ENCODE results near the gene MIEF1.

Gene MIEF1

DNA sequence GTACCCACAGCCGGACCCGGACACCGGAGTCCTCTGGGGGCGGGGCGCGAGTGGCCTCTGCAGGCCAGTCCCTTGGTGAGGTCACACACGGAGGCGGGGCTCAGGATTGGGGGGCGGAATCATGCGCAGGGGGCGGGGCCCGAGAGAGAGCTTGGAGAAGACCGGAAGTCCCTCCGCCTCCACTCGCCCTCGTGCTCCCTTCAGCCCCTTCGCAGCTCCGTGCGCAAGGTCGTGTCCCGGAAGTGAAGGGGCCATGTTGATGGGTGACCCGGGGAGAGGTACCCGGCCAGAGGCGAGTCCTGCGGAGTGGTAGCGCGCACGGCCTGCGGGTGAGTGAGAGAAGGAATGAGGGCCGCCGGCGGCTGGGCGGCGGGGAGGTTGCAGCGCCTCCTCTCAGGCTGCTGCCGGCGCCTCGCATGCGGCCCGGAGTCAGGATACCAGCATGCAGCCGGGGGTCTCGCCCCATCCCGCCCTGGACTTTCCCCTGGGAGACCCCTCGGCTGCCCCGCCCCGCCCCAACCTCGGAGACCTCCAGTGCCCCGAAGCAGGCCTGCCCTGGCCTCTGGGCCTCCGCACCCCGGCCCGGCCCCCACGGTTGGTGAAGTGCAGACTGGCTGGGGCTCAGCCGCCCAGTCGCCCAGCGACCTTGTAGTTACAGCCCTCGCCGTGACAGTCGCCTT, at the start of gene MIEF1:
Gene MIEF1, plus strand, starts transcription at position 182 of the 680 bp plus-strand sequence. CDS start 9,005 bp downstream, outside the sequence.
- DNase-seq (ENCODE audit: low read depth in 3 of 3): peak; percentile 88 to 94 (median 88)

DNA sequence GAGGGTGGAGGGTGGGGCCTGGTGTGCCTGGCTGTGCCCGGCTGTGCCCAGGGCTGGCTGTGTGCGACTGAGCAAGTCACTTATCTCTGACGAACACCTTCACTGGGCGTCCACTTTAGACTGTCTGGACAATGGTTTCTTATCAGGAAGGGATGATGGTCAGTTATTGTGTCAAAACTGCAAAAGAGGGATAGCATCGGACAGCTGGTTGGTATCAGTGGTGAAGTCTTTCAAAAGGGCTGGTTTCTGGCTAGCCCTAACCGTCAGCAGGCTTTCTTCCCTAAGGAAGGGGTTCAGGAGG, 49.4 kb upstream of the MIEF1 start:
- no peak for DNase-seq (ENCODE audit: low read depth in 3 of 3)

DNA sequence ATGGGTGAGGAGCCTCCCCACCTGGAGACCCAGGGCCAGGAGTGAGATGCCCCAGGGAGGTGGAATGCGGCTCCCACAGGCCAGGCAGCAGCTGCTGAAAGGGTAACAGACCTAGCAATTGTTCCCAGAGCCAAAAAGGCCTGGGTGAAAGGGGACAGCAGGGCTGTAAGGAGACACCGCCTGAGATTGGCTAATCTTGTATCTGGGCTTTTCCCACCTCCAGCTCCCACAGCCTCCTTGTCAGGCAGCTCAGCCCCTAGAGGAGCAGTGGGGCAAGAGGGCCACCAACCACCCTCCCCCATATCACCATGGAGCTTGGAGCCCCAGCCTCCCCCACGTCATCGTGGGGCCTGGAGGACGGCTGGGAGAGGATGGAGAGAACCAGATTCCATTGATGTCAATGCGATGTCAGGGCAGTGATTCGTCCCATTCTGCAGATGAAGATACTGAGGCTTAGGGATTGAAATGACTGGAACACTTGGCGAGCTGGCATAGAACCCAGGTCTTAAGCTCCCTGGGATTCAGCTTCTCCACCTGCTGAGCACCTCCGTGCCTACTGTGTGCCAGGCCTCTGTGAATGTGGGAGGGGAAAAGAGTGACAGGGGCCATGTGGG, 48.2 kb upstream of the MIEF1 start:
- DNase-seq (ENCODE audit: low read depth in 3 of 3): no peak

DNA sequence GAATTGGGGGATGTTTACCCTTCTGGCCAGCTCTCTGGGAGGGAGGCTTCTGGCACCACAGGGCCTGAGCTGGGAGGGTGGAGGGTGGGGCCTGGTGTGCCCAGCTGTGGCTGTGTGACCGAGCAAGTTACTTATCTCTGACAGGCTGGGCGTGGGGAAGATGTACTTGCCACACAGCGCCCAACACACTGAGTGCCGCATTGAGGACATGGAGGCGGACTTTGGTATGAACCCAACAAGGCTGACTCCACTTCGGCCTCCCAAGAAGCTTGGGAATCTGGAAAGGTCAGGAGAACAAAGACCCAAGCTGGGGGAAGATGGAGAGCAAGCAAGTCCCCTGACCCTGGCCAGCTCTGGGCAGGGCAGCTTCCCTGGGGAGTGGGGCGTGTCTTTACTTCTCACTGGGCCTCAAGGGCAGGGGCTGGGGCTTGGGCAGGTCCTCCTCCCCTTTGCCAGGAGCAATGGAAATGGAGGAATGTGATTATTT, 47.7 kb upstream of the MIEF1 start:
- DNase-seq (ENCODE audit: low read depth in 3 of 3): no peak

DNA sequence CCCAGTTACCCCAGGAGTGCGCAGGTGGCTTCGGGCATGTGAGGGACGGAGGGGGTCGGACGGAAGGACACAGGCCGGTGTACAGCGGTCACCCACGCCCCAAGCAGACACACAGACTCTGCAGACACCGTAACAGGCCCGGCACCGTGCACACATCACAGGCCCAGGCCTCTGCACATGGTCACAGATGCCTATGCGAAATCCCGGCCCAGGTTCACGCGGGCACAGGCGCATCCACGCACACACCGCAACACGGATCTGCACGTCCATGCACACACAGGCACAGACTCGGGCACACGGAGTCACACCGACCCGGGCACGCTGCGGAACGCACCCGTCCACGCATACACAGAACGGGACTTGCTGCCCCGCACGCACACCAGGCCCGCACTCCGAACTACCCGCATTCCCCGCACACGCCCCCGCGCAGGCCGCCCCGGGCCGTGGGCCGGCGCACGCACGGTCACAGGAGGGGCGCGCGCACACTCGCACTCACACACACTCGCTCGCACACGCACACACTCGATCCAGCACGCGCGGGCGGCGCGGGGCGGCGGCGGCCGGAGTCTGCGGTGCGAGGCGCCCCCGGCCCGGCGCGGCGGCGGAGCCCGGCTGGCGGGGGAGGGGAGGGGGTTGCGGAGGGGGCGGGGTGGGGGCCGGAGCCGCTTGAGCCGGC, 45.4 kb upstream of the MIEF1 start, which contains the start of gene MGAT3:
Gene MGAT3, plus strand, starts transcription at position 491 of the 676 bp plus-strand sequence. CDS start 30,336 bp downstream, outside the sequence.
- DNase-seq (ENCODE audit: low read depth in 3 of 3): no peak

DNA sequence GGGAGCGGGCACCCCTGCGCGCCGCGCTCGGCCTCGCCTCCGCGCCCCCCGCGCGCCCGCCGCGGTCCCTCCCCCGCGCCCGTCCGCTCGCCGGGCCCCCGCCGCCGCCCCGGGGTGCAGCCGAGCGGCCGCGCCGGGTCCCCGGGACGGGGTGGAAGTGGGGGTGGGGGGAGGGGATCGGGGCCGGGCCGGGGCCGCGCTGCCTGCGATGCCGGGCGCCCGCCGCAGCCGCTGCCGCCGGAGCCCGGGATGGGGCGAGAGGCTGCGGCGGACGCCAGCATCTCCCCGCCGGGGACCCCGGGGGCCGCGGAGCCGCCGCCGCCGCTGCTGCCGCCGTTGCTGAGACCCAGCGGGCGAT, 44.9 kb upstream of the MIEF1 start:
- no peak for DNase-seq (ENCODE audit: low read depth in 3 of 3)

DNA sequence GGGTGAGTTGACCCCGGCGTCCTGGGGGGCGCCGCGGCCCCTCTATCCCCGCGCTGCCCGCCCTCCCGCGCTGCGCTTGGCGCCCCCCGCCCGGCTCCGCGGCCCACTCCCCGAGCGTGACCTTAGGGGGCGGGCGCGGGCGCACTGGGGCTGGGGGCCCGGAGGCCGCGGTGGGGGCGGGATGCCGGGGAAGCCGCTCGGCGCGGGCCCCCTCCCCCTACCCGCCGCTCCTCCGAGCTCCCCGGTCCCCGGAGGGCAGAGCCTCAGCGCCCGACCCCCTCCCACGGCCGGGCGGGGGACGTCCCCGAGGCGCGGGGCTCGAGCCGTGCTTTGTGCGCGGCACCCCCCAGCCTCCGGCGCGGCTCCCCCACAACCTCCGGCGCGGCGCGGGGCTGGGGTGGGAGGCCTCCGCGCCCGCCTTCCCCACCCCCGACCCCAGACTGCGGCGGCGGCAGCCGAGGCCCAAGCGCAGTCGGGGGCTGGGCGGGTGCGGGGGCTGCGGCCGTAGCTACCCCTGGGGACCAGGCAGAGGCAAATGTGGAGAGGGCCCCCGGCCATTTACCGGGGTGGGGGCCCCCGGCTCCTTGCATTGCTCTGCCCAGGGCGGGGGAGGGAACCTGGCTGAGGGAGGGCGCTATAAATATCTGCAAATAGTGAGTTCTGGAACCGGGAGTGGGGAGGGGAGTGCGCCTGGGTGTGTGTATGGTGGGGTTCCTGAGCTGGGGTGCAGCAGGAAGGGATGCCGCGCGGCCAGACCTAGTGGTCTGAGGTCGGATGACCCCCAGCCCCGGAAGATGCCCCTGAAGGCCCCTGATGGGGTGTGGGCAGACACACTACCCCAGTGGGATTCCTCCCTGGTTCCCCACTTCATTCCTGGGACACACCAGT, 44.3 kb upstream of the MIEF1 start:
- DNase-seq (ENCODE audit: low read depth in 3 of 3): no peak

DNA sequence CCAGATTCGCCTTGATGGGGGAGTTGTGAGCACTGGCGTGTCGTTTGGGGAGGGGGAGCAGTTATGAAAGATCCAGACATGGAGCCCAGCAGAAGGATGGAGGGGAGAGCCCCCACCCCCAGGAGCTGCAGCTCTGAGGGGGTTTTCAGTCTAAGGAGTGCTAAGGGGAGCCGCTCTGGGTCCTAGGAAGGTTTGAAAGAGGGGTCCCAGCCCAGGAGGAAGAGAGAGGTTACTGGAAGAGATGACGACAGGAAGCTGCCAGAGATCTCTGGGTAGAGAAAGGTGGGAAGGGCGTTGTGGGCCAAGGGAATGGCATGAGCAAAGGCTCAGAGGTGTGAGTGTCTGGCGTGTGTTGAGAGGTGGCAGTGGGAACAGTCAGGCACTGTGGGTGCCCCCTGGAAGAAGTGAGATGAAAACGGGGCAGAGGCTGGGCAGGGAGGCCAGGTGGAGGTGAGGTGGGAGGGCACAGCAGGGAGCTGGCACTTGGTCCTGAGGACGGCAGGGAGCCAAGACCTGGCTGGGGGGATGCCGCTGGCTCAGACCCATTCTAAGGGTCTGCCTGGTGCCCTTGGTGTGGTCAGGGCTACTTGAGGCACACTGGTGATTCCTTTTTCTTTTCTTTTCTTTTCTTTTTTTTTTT, 43.5 kb upstream of the MIEF1 start:
- no peak for DNase-seq (ENCODE audit: low read depth in 3 of 3)

DNA sequence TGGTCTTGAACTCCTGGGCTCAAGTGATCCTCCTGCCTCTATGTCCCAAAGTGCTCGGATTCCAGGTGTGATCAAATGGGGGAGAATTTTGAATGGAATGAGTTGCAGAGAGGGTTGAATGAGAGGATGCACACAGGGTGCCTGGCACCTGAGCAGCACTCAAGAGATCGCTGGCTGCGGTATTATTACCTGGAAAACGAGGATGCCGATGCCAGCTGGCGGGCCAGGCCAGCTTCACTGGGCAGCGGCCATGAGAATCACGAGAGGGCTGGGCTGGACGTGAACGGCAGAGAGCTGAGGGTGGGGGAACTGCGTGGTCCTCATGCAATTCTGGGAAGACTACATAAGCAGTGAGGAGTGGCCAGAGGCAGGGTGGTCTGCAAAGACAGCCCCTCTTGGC, 42.4 kb upstream of the MIEF1 start:
- DNase-seq (ENCODE audit: low read depth in 3 of 3): no peak

DNA sequence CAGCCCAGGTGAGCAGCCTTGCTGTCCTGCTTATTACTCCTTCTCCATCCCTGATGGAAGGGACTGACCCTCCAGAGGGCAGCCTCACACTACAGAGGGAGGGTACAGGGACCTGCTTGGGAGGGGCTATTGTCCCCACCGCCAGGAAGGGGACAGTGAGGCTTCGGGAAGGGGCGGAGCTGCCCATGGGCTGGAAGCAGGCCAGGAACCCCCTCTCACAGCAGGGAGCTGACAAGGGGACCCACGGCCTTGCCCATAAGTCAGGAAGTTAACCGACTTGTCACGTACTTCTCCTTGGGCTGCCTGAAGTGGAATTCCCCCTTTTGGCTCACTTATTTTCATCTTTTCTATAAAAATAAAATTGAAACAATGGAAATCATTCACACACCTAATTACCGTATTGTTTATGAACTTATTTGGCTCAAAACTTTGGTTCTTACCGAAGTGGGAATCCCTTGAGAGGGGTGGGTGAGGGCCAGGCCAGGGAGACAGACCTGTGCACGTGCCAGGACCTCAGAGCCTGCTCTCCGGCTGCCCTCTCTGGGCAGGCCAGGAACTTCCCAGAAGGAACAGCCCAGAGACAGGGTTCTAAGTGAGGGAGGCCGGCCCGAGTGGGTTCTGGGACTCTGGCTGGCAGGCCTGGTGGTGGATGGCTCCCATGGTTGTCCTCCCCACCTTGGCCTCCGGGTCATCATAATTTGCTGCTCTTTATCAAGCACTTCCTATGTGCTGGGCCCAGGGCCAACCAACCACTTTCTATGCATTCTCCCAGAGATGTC, 39.5 kb upstream of the MIEF1 start:
- DNase-seq (ENCODE audit: low read depth in 3 of 3): no peak

DNA sequence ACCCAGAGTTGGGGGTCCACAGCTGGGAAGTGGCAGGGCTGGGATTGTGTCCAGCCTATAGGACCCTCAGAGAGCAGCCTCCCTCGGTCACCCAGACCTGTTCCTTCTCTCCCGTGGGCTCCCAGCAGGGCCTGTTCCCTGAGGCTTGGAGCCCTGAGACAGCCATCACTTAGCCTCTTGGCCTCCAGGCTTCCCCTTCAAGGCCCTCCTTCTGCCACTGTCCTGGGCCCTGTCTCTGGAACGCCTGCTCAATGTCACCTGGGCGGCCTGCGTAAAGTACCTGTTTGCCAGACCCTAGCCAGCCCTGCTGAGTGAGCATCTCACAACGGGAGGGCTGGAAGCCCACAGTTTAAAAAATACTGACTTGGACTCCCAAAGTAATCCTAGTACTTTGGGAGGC, 38.8 kb upstream of the MIEF1 start:
- no peak for DNase-seq (ENCODE audit: low read depth in 3 of 3)

DNA sequence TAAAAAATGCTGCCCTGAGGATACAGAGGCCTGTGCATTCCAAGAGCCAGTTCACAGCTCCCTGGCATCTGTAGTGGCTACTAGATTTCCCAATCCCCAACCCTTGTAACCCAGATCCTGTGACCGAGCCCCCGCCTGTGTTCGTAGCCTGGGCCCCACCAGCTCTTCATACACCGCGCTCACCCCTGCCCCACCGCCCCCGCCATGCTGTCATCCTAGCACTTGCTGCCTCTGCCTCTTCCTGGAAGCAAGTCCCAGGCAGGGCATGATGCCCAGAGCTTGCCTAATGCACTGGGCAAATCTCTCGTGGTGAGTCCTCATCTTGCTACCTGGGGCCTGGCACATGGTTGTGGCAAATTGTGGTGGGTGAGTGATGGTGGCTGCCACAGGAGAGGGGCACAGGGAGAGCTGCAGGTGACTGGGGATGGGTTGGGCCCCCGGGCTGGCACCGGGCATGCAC, 38.1 kb upstream of the MIEF1 start:
- no peak for DNase-seq (ENCODE audit: low read depth in 3 of 3)

DNA sequence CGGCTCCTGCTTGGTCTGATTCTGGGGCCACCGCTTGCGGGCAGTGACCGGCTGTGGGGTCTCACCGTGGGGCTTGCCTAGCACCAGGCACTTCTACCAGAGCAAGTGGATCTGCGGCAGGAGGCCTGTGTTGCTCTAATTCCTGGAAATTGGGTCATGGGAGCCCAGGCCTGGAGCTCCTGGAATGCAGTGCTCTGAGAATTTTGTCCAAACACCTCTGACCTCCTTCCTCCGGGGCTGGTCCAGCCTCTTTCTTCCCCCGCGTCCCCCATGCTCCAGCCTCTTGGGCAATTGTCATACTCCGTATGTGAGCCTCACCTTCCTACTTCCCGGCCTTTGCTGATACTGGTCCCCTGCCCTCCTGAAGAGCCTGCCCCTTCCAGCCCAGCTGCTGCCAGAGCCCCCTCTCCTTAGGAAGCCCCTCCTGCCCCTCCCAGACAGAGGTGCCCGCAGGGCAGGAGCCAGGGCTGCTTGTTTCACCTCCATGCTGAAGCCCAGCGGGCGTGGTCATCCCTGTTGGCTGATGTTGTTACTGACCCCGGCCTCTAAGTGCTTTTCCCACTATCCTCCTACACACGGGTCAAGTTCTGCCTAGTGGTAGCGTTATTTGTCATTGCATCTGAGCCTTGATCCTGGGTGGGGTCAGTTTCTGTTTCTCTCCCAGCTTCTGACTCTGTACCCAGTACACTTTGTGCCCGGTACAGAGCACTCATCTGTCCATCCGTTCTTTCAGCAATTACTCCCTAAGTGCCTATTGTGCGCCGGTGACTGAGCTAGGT, 35.7 kb upstream of the MIEF1 start:
- DNase-seq (ENCODE audit: low read depth in 3 of 3): no peak

DNA sequence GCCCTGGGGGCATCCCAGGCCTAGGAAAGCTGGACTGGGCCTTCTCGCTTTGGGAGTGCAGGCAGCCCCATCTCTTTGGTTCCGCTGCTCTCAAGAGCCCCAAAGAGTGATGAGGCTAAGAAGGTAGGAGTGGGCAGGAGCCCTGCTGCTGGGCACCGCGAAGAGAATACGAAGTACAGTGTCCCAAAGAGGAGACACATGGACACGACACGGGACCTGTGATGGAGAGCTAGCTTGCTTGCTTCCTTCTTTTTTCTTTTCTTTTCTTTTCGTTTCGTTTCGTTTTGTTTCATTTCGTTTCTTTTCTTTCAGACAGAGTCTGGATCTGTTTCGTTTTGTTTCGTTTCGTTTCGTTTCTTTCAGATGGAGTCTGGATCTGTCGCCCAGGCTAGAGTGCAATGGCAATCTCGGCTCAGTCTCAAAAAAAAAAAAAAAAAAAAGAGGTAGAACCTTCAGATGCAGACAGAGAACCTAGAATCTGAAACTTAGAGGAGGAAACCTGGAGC, 34.6 kb upstream of the MIEF1 start:
- DNase-seq (ENCODE audit: low read depth in 3 of 3): no peak

DNA sequence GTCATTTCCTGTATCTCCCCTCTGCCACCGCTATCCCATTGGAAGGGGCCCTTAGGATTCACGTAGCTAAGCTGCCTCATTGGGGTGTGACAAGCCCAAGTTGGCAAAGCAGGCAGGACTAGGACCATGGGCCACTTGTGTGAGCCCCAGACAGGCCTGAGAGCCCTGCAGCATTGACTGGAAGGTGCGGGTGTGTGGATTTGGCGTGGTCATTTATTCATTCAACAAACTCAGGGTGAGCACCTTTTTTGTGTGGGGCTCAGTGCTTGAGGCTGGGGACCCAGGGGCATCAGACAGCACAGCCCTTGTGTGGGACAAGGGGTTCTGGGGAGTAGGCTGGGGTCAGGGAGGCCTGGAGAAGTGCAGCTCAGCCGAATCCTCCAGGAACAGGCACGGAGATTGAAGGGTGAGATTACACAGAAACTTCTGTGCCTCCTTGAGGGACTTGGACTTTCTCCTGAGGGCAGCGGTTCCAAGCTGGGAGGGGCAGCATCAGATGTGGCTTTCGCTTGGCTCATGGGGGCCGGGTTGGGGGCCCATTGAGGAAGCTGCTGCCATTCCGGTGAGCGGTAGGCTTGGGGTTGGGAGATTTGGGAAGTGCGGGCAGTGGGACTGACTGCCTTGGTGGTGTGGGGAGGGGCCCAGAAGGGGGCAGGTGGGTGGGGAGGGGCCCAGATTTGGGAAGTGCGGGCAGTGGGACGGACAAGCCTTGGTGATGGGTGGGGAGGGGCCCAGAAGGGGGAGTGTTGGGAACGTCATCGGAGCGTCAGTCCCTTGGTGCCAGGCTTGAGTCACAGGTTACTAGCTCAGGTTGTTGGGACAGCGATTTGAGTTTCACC, 33.4 kb upstream of the MIEF1 start:
- no peak for DNase-seq (ENCODE audit: low read depth in 3 of 3)

DNA sequence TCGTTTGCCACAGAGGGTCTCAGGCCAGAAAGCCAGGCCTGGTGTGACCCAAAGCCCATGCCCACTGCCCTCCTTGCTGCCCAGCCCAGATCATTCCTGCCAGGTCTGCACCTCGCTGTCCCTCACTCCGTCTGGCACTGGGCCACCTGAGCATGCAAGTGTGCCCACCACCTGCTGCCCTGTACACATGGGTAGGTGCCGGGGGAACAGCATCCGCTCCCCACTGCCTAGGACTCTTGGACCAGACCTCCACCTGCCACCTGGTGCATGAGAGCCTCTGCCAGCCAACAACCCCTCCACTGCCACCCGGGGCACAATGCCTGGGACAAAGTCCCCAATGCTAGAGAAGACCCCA, 32.8 kb upstream of the MIEF1 start:
- no peak for DNase-seq (ENCODE audit: low read depth in 3 of 3)

DNA sequence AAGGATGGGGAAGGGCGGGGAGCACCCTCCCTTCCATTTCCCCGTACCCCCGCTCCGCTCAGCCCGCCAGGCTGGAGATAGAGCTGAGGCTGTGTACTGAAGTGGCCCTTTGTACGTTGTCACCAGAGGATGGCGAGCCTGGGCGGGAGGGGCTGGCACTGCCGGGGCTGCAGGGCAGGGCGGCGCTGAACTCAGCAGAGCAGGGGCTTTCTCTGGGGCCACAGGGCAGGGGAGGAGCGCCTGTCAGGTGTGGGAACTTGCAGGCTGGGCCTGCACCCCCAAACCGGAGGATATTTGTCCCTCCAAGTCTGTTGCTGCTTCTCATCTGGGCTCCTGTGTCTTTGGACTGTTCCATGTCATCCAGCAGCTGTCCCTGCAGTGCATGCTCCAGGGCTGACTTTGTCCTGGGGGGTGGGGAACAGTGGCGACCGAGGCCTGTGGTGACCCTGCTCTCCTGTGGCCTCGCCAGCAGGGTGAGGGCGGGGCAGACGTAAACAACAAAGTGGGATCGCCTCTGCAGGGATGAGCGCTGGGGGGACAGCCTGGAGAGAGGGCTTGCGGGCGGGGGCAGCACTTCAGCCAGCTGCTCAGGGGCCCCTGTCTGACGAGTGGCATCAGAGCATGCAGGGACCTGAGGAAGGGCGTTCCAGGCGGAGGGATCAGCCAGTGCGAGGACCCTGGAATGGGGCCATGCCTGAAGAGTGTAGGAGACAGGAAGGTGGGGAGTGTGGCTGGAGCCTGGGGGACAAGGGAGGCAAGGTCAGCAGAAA, 32.2 kb upstream of the MIEF1 start:
- no peak for DNase-seq (ENCODE audit: low read depth in 3 of 3)
